C4-2B (cell line): ENCODE data around the gene ATP11A.

Experiments
- ZFX ChIP-seq: fragments of 450-650 bp; IDR thresholded peaks from 2 replicates; pipeline ENCODE4 v1.6.1; 2017
- TF ChIP-seq, protein P1 (sequence below): fragments of 450-650 bp; conservative IDR thresholded peaks from 2 replicates; pipeline ENCODE4 v1.5.1; 2017; ENCODE audit warnings: mild to moderate bottlenecking

DNA sequence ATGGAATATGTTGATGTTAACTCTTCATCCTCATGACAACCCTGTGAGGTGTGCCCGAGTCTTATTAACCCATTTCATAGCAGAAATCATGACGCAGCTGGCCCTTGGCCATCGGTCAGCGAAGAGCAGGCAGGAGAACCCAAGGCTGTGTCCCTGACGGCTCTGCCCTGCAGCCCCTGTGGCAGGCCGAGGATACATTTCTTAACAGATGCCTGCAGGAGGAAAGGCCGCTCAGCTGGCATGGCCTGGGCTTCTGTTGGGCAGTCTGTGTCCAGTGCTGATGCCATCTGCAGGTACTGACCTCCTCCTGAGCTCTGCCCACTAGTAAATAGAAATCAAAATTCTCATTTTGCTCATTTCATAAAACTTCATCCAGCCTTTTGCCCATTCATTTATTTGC is 243.8 kb downstream of the ATP11A start:
- TF ChIP-seq, protein P1, sequence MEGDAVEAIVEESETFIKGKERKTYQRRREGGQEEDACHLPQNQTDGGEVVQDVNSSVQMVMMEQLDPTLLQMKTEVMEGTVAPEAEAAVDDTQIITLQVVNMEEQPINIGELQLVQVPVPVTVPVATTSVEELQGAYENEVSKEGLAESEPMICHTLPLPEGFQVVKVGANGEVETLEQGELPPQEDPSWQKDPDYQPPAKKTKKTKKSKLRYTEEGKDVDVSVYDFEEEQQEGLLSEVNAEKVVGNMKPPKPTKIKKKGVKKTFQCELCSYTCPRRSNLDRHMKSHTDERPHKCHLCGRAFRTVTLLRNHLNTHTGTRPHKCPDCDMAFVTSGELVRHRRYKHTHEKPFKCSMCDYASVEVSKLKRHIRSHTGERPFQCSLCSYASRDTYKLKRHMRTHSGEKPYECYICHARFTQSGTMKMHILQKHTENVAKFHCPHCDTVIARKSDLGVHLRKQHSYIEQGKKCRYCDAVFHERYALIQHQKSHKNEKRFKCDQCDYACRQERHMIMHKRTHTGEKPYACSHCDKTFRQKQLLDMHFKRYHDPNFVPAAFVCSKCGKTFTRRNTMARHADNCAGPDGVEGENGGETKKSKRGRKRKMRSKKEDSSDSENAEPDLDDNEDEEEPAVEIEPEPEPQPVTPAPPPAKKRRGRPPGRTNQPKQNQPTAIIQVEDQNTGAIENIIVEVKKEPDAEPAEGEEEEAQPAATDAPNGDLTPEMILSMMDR = no peak
- TF ChIP-seq ZFX = no peak
